Measurements from ENCODE around the gene DNM1. TPM values are rescaled to one million over a fixed set of nuclear protein-coding genes. Genes with fewer than 3 reads are reported as not detected.

Gene DNM1
- total and polyA plus RNA-seq, 4 donors, result 0.29 to 5.9 (median 1.1) TPM

GRCh38 chr9:128258326-128258725 is 55.1 kb downstream of the DNM1 start:
- no peaks in the 10 kb centered on the region for H3K9me3 ChIP-seq (ENCODE audit: control insufficient read depth in 4 of 4, low read length in 3 of 4)
- no peak overlapping the region for H3K27ac ChIP-seq (ENCODE audit: low read depth in 1 of 2, low read length in 2 of 2)
- no peaks in the 10 kb centered on the region for H3K27me3 ChIP-seq (ENCODE audit: control insufficient read depth in 4 of 4, insufficient read depth in 4 of 4, low read length in 3 of 4)
- H3K4me1 ChIP-seq (ENCODE audit: control insufficient read depth in 4 of 4, insufficient read depth in 4 of 4, low read length in 3 of 4), result no peaks in the 10 kb centered on the region
- no peak overlapping the region for H3K9ac ChIP-seq (ENCODE audit: low read depth in 1 of 2, low read length in 2 of 2)
- no peak overlapping the region for H3K4me3 ChIP-seq (ENCODE audit: low read depth in 1 of 3, low read length in 3 of 3)
- TF ChIP-seq TAF1 (conservative IDR thresholded peaks at IDR 0.05) (no peak), REST (IDR thresholded peaks at IDR 0.05) (no peak), GABPA (IDR thresholded peaks at IDR 0.05 in 1 of 2, conservative IDR thresholded peaks at IDR 0.05 in 1 of 2) (no peak), FOXA1 (IDR thresholded peaks at IDR 0.05) (no peak), HNF4G (IDR thresholded peaks at IDR 0.05) (no peak), MAX (IDR thresholded peaks at IDR 0.05) (no peak), HNF4A (conservative IDR thresholded peaks at IDR 0.05) (no peak), JUND (IDR thresholded peaks at IDR 0.05) (no peak), ZBTB33 (IDR thresholded peaks at IDR 0.05) (no peak), EGR1 (IDR thresholded peaks at IDR 0.05; ENCODE audit: low read depth in 2 of 2) (no peak)
- H3K36me3 ChIP-seq (ENCODE audit: control insufficient read depth in 4 of 4, insufficient read depth in 3 of 4, low read depth in 1 of 4, low read length in 3 of 4), result peaks cover 20 to 63% (median 48%) of the 10 kb centered on the region in 4 donors
- 95% methylated on average over 6 of the region's 6 CpGs for WGBS
- DNase-seq (ENCODE audit: low spot score), result no peak

- no peak for DNase-seq (ENCODE audit: low spot score)
- no peaks in the 10 kb centered on the region for H3K4me1 ChIP-seq (ENCODE audit: control insufficient read depth in 4 of 4, insufficient read depth in 4 of 4, low read length in 3 of 4)
- no peaks in the 10 kb centered on the region for H3K27me3 ChIP-seq (ENCODE audit: control insufficient read depth in 4 of 4, insufficient read depth in 4 of 4, low read length in 3 of 4)
- H3K9me3 ChIP-seq (ENCODE audit: control insufficient read depth in 4 of 4, low read length in 3 of 4), result no peaks in the 10 kb centered on the region
- 89% methylated on average over 9 of the region's 9 CpGs for WGBS
- H3K36me3 ChIP-seq (ENCODE audit: control insufficient read depth in 4 of 4, insufficient read depth in 3 of 4, low read depth in 1 of 4, low read length in 3 of 4), result peaks cover 20 to 63% (median 48%) of the 10 kb centered on the region in 4 donors
- H3K4me3 ChIP-seq (ENCODE audit: low read depth in 1 of 3, low read length in 3 of 3), result no peak overlapping the region
- H3K27ac ChIP-seq (ENCODE audit: low read depth in 1 of 2, low read length in 2 of 2), result no peak overlapping the region
- TF ChIP-seq REST (IDR thresholded peaks at IDR 0.05) (no peak), ATF3 (IDR thresholded peaks at IDR 0.05) (no peak), HNF4A (conservative IDR thresholded peaks at IDR 0.05) (no peak)
- H3K9ac ChIP-seq (ENCODE audit: low read depth in 1 of 2, low read length in 2 of 2), result no peak overlapping the region
Observed at GRCh38 chr9:128259156-128259555, 56.0 kb downstream of the DNM1 start.

Data from liver (tissue), 9 donors.